Measurements from ENCODE around the gene DNAH14.

DNA sequence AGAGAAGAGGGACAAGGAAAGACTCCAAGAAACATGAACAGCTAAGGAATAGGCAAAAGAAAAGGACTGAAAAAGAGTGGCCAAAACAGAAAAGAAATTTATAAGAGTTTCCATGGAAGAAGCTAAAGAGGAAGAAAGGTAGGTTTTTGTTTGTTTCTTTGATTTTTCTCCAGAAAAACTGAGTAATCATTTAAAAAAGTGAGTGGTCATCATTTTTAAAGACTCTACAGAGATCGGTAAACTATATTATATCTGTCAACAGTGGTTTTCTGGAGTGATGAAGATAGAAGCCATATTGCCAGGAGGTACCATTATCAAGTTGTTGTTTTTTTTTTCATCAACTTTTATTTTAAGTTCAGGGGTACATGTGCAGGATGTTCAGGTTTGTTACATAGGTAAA, 202.4 kb downstream of the DNAH14 start:
- TF ChIP-seq EZH2 (IDR thresholded peaks at IDR 0.05), result no peak
- TF ChIP-seq, protein P1, sequence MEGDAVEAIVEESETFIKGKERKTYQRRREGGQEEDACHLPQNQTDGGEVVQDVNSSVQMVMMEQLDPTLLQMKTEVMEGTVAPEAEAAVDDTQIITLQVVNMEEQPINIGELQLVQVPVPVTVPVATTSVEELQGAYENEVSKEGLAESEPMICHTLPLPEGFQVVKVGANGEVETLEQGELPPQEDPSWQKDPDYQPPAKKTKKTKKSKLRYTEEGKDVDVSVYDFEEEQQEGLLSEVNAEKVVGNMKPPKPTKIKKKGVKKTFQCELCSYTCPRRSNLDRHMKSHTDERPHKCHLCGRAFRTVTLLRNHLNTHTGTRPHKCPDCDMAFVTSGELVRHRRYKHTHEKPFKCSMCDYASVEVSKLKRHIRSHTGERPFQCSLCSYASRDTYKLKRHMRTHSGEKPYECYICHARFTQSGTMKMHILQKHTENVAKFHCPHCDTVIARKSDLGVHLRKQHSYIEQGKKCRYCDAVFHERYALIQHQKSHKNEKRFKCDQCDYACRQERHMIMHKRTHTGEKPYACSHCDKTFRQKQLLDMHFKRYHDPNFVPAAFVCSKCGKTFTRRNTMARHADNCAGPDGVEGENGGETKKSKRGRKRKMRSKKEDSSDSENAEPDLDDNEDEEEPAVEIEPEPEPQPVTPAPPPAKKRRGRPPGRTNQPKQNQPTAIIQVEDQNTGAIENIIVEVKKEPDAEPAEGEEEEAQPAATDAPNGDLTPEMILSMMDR (IDR thresholded peaks at IDR 0.05 in 2 of 3, conservative IDR thresholded peaks at IDR 0.05 in 1 of 3; ENCODE audit: borderline replicate concordance in 1 of 3, insufficient read depth in 1 of 3, low read depth in 2 of 3, low read length in 2 of 3), result no peak
- no peak for TF ChIP-seq POLR2A (IDR thresholded peaks at IDR 0.05; ENCODE audit: borderline replicate concordance, extremely low read depth, insufficient read depth, insufficient read length)
- no peak for TF ChIP-seq ZNF274 (IDR thresholded peaks at IDR 0.05; ENCODE audit: low read depth, low read length)
- no peak for TF ChIP-seq SIN3A (IDR thresholded peaks at IDR 0.05; ENCODE audit: low read depth)
